ENCODE measurements around the gene HOXB3. TPM values are rescaled to one million over a fixed set of nuclear protein-coding genes. Genes with fewer than 3 reads are reported as not detected.

HOXB3 gene
- total RNA-seq, 1 experiment from 2014 or later, result not detected

- H2BK5ac ChIP-seq (ENCODE audit: insufficient read length, low read length), result no peak overlapping the region
- no peaks in the 10 kb centered on the region for H3K4me1 ChIP-seq (ENCODE audit: insufficient read depth, low read length)
- no peaks in the 10 kb centered on the region for H3K9me3 ChIP-seq (ENCODE audit: control insufficient read depth, low read depth, low read length)
- no CpG with 5 or more reads among the region's 10 CpGs for WGBS (ENCODE audit: extremely low coverage, insufficient read length, low lambda C conversion rate)
- no peak overlapping the region for H3K9ac ChIP-seq (ENCODE audit: extremely low read depth, insufficient read length, low read length)
- H3K4ac ChIP-seq (ENCODE audit: low read depth, low read length), result no peak overlapping the region
- no peak overlapping the region for H3T11ph ChIP-seq (ENCODE audit: low read length)
- no peak overlapping the region for H2BK20ac ChIP-seq (ENCODE audit: low read depth, low read length, poor library complexity, severe bottlenecking)
- H2BK15ac ChIP-seq (ENCODE audit: low read depth, low read length), result no peak overlapping the region
- no peaks in the 10 kb centered on the region for H3K79me1 ChIP-seq (ENCODE audit: insufficient read depth, low read depth, low read length, poor library complexity, severe bottlenecking)
- H2BK12ac ChIP-seq (ENCODE audit: insufficient read length, low read depth, low read length), result no peak overlapping the region
- H4K91ac ChIP-seq (ENCODE audit: insufficient read length, low read depth, low read length), result no peak overlapping the region
- H3K79me2 ChIP-seq (ENCODE audit: insufficient read depth, low read length), result no peaks in the 10 kb centered on the region
- peaks cover 98% of the 10 kb centered on the region for H3K27me3 ChIP-seq (ENCODE audit: insufficient read depth, low read length)
- no peak overlapping the region for H3K4me2 ChIP-seq (ENCODE audit: insufficient read depth, insufficient read length, low read length)
- H4K8ac ChIP-seq (replicated peaks; ENCODE audit: insufficient read length, low read depth, low read length), result no peak overlapping the region
- no peak overlapping the region for H3K18ac ChIP-seq (ENCODE audit: insufficient read length, low read depth, low read length)
- peaks cover 13 to 30% of the 10 kb centered on the region in 2 experiments for H3K4me1 Mint-ChIP-seq
- no peak overlapping the region for H3K27ac Mint-ChIP-seq
- TF ChIP-seq CTCF (conservative IDR thresholded peaks at IDR 0.05), result no peak
- no peak overlapping the region for H2AK5ac ChIP-seq (ENCODE audit: insufficient read length, low read length)
- H3K14ac ChIP-seq (ENCODE audit: insufficient read depth, low read length), result no peak overlapping the region
- no peak overlapping the region for H2AFZ ChIP-seq (ENCODE audit: low read length)
- H3K27ac ChIP-seq (ENCODE audit: insufficient read length, low read depth, low read length), result no peak overlapping the region
- no peak overlapping the region for H4K5ac ChIP-seq (ENCODE audit: insufficient read length, low read depth, low read length)
- H3K56ac ChIP-seq (ENCODE audit: insufficient read length, low read depth, low read length), result no peak overlapping the region
- H3K9me3 Mint-ChIP-seq, result peaks cover 7 to 11% of the 10 kb centered on the region in 2 experiments; a peak in 3 of 5 replicates
- no peak overlapping the region for H3K4me3 Mint-ChIP-seq
- no peaks in the 10 kb centered on the region; a peak in 1 of 7 replicates for H3K36me3 Mint-ChIP-seq (ENCODE audit: insufficient read depth in 1 of 3, low read depth in 3 of 3)
- no peaks in the 10 kb centered on the region for H4K20me1 ChIP-seq (ENCODE audit: control insufficient read depth, insufficient read depth, insufficient read length)
- H2BK120ac ChIP-seq (ENCODE audit: low read depth, low read length, poor library complexity, severe bottlenecking), result no peak overlapping the region
- peaks cover 100% of the 10 kb centered on the region for H3K27me3 Mint-ChIP-seq (ENCODE audit: low read depth)
- peaks cover 3% of the 10 kb centered on the region for H3K23me2 ChIP-seq (ENCODE audit: insufficient read length, low read depth, low read length, poor library complexity, severe bottlenecking)
- no peak for DNase-seq
- no peak overlapping the region for H3K23ac ChIP-seq (ENCODE audit: insufficient read length, low read depth, low read length)
Observed at GRCh38 chr17:48589060-48589830, 796 bp downstream of the HOXB3 start.
